Esophagus squamous epithelium (tissue), 5 donors: ENCODE data around the gene SH3GL1. TPM values are rescaled to one million over a fixed set of nuclear protein-coding genes. Genes with fewer than 3 reads are reported as not detected.

Source experiments
- DNase-seq: peaks from one replicate; lab custom pipeline; 2025; lab: John Stamatoyannopoulos, UW
- H3K27ac ChIP-seq, 4 donors: fragments of 200-600 bp; sonication (generic); one replicate each; pipeline ENCODE4 v1.5.1; 2016 to 2019; ENCODE audit warnings: mild to moderate bottlenecking in 1 of 4
- H3K27me3 ChIP-seq, 4 donors: fragments of 200-600 bp; sonication (generic); 1 replicate in 3 of 4; 2 replicates in 1 of 4; pipeline versions ENCODE4 v1.5.1 to v1.6.0; 2017 to 2021; ENCODE audit warnings: antibody characterized with exemption in 1 of 4
- H3K36me3 ChIP-seq, 3 donors: fragments of 200-600 bp; sonication (generic); one replicate each; pipeline ENCODE4 v1.5.1; 2016 to 2019
- H3K4me1 ChIP-seq, 3 donors: fragments of 200-600 bp; sonication (generic); one replicate each; pipeline ENCODE4 v1.5.1; 2017 to 2019
- H3K4me3 ChIP-seq, 4 donors: fragments of 200-600 bp; sonication (generic); 1 replicate in 3 of 4; 2 replicates in 1 of 4; pipeline ENCODE4 v1.5.1; 2016 to 2019; ENCODE audit warnings: mild to moderate bottlenecking in 2 of 4, moderate library complexity in 1 of 4
- H3K9me3 ChIP-seq, 3 donors: fragments of 200-600 bp; sonication (generic); one replicate each; pipeline ENCODE4 v1.5.1; 2016 to 2019
- CTCF ChIP-seq, 6 experiments: fragments of 450-650 bp in 4 of 6; fragments of 200-600 bp in 2 of 6; sonication (generic) in 2 of 6; IDR thresholded peaks; one replicate each; pipeline ENCODE4 v1.5.1; 2016 to 2019; ENCODE audit warnings: antibody characterized with exemption in 6 of 6, mild to moderate bottlenecking in 4 of 6, moderate library complexity in 4 of 6
- POLR2A ChIP-seq, 4 donors: fragments of 450-650 bp; IDR thresholded peaks; one replicate each; pipeline ENCODE4 v1.6.1; 2017; ENCODE audit warnings: antibody characterized with exemption in 4 of 4, mild to moderate bottlenecking in 4 of 4, moderate library complexity in 3 of 4
- WGBS, 2 donors: methylation state at CpG; one replicate each; pipeline ENCODE4 v1.1.5; 2018; 5-methylcytosine and 5-hydroxymethylcytosine counted together
- intact Hi-C: fragments of 100-400 bp; cut with DNase I; formaldehyde crosslinking; loops from one replicate; pipeline ENCODE4 v1.15.0; 2022
- total RNA-seq, 4 donors: library from RNA; depleted of rRNA; stranded (reverse); fragments of >200 nt; gene quantifications; one replicate each; pipeline ENCODE4 v1.1.0, GENCODE V29; 2016
- donor health status: DM: yes; HTN: yes; CAD: no.

SH3GL1 gene
- total RNA-seq, 4 donors from 2014 or later = 67.4 to 131 (median 91.2) TPM

GRCh38 chr19:4347521-4347920, 52.8 kb downstream of the SH3GL1 start:
- no peak for DNase-seq
- intact Hi-C loops = no loop called here

GRCh38 chr19:4346020-4346383, 54.3 kb downstream of the SH3GL1 start:
- no peaks in the 10 kb centered on the region for H3K9me3 ChIP-seq
- no peak for TF ChIP-seq POLR2A (IDR thresholded peaks at IDR 0.05)
- TF ChIP-seq CTCF (IDR thresholded peaks at IDR 0.05) = no peak
- WGBS, 2 donors = 84 to 91% methylated on average over 4 to 5 of the region's 6 CpGs
- H3K4me1 ChIP-seq = peaks cover 14 to 29% (median 14%) of the 10 kb centered on the region in 3 donors
- no peaks in the 10 kb centered on the region for H3K27me3 ChIP-seq
- H3K4me3 ChIP-seq = no peak overlapping the region
- H3K36me3 ChIP-seq = peaks cover 0 to 53% (median 0%) of the 10 kb centered on the region in 3 donors
- no peak overlapping the region for H3K27ac ChIP-seq
- DNase-seq = no peak
- intact Hi-C loops = no loop called here

More at GRCh38 chr19:4347521-4347920, 52.8 kb downstream of the SH3GL1 start:
- no peak overlapping the region for H3K27ac ChIP-seq
- 56 to 76% methylated on average over 4 to 6 of the region's 6 CpGs for WGBS, 2 donors
- no peak overlapping the region for H3K4me3 ChIP-seq
- no peaks in the 10 kb centered on the region for H3K9me3 ChIP-seq
- peaks cover 9 to 18% (median 10%) of the 10 kb centered on the region in 3 donors for H3K4me1 ChIP-seq
- no peak for TF ChIP-seq POLR2A (IDR thresholded peaks at IDR 0.05)
- TF ChIP-seq CTCF (IDR thresholded peaks at IDR 0.05) = no peak
- no peaks in the 10 kb centered on the region for H3K27me3 ChIP-seq
- peaks cover 0 to 57% (median 0%) of the 10 kb centered on the region in 3 donors for H3K36me3 ChIP-seq

- no peak for TF ChIP-seq CTCF (IDR thresholded peaks at IDR 0.05)
- no peak for TF ChIP-seq POLR2A (IDR thresholded peaks at IDR 0.05)
Measured at GRCh38 chr19:4345342-4346019, 54.9 kb downstream of the SH3GL1 start.

GRCh38 chr19:4343370-4344307, 56.7 kb downstream of the SH3GL1 start, which contains the start of gene MPND:
MPND (plus strand) TSS chr19:4343562; CDS start chr19:4343594, 32 bp downstream.
- peaks cover 14 to 39% (median 20%) of the 10 kb centered on the region in 3 donors for H3K4me1 ChIP-seq
- H3K27me3 ChIP-seq = no peaks in the 10 kb centered on the region
- H3K4me3 ChIP-seq = peak within 1 kb of the TSS; percentile 57 to 94 (median 78)
- peak within 1 kb of the TSS; percentile 94 to 98 (median 94) for H3K27ac ChIP-seq
- peak; percentile 63 for DNase-seq
- intact Hi-C loops = no loop called here
- TF ChIP-seq POLR2A (IDR thresholded peaks at IDR 0.05) = peak in 2 of 4 donors; percentile 30 to 56
- no peak for TF ChIP-seq CTCF (IDR thresholded peaks at IDR 0.05)
- WGBS, 2 donors = 0 to 44% methylated on average over 2 to 4 of the region's 101 CpGs
- H3K9me3 ChIP-seq = no peaks in the 10 kb centered on the region
- peaks cover 0 to 32% (median 0%) of the 10 kb centered on the region in 3 donors for H3K36me3 ChIP-seq

More at GRCh38 chr19:4345342-4346019, 54.9 kb downstream of the SH3GL1 start:
- DNase-seq = no peak
- intact Hi-C loops = no loop called here
- H3K4me1 ChIP-seq = peaks cover 14 to 29% (median 14%) of the 10 kb centered on the region in 3 donors
- 60 to 89% methylated on average over 4 to 8 of the region's 15 CpGs for WGBS, 2 donors
- H3K4me3 ChIP-seq = no peak overlapping the region
- H3K27me3 ChIP-seq = no peaks in the 10 kb centered on the region
- peaks cover 0 to 50% (median 0%) of the 10 kb centered on the region in 3 donors for H3K36me3 ChIP-seq
- no peak overlapping the region for H3K27ac ChIP-seq
- no peaks in the 10 kb centered on the region for H3K9me3 ChIP-seq
